ENCODE results near the gene CCBE1.

GRCh38 chr18:59701272-59701671, 4.0 kb upstream of the CCBE1 start:
- TF ChIP-seq, protein P1, sequence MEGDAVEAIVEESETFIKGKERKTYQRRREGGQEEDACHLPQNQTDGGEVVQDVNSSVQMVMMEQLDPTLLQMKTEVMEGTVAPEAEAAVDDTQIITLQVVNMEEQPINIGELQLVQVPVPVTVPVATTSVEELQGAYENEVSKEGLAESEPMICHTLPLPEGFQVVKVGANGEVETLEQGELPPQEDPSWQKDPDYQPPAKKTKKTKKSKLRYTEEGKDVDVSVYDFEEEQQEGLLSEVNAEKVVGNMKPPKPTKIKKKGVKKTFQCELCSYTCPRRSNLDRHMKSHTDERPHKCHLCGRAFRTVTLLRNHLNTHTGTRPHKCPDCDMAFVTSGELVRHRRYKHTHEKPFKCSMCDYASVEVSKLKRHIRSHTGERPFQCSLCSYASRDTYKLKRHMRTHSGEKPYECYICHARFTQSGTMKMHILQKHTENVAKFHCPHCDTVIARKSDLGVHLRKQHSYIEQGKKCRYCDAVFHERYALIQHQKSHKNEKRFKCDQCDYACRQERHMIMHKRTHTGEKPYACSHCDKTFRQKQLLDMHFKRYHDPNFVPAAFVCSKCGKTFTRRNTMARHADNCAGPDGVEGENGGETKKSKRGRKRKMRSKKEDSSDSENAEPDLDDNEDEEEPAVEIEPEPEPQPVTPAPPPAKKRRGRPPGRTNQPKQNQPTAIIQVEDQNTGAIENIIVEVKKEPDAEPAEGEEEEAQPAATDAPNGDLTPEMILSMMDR (IDR thresholded peaks at IDR 0.05): no peak
- TF ChIP-seq ZFX (IDR thresholded peaks at IDR 0.05; ENCODE audit: borderline replicate concordance): no peak
